Measurements from ENCODE around the gene WSCD2. TPM values are rescaled to one million over a fixed set of nuclear protein-coding genes. Genes with fewer than 3 reads are reported as not detected.

Gene WSCD2
- polyA plus RNA-seq, 3 donors: 8.3 to 15.0 (median 8.7) TPM

- no peak for DNase-seq (ENCODE audit: extremely low read depth in 1 of 11, low read depth in 9 of 11, low spot score in 4 of 11)
These were observed 26.7 kb upstream of the WSCD2 start for GRCh38 chr12:108102363-108102762.

- no peak for DNase-seq (ENCODE audit: extremely low read depth in 1 of 11, low read depth in 9 of 11, low spot score in 4 of 11)
These were observed 26.0 kb upstream of the WSCD2 start for GRCh38 chr12:108103087-108103486.

GRCh38 chr12:108103517-108103916 is 25.6 kb upstream of the WSCD2 start:
- no peak for DNase-seq (ENCODE audit: extremely low read depth in 1 of 11, low read depth in 9 of 11, low spot score in 4 of 11)

- no peak for DNase-seq (ENCODE audit: extremely low read depth in 1 of 11, low read depth in 9 of 11, low spot score in 4 of 11)
These were observed 24.4 kb upstream of the WSCD2 start for GRCh38 chr12:108104657-108105056.

- DNase-seq (ENCODE audit: extremely low read depth in 1 of 11, low read depth in 9 of 11, low spot score in 4 of 11): no peak
These were observed 22.5 kb upstream of the WSCD2 start for GRCh38 chr12:108106599-108106998.

GRCh38 chr12:108107293-108107692 is 21.8 kb upstream of the WSCD2 start:
- no peak for DNase-seq (ENCODE audit: extremely low read depth in 1 of 11, low read depth in 9 of 11, low spot score in 4 of 11)

- DNase-seq (ENCODE audit: extremely low read depth in 1 of 11, low read depth in 9 of 11, low spot score in 4 of 11): no peak
These were observed 19.6 kb upstream of the WSCD2 start for GRCh38 chr12:108109504-108109903.

- no peak for DNase-seq (ENCODE audit: extremely low read depth in 1 of 11, low read depth in 9 of 11, low spot score in 4 of 11)
These were observed 19.1 kb upstream of the WSCD2 start for GRCh38 chr12:108109954-108110353.

GRCh38 chr12:108110844-108111243 is 18.2 kb upstream of the WSCD2 start:
- DNase-seq (ENCODE audit: extremely low read depth in 1 of 11, low read depth in 9 of 11, low spot score in 4 of 11): no peak

GRCh38 chr12:108112832-108113556 is 16.1 kb upstream of the WSCD2 start:
- DNase-seq (ENCODE audit: extremely low read depth in 1 of 11, low read depth in 9 of 11, low spot score in 4 of 11): peak in 1 of 11 donors; percentile 24

- DNase-seq (ENCODE audit: extremely low read depth in 1 of 11, low read depth in 9 of 11, low spot score in 4 of 11): peak in 3 of 11 donors; percentile 51 to 70 (median 70)
These were observed 13.7 kb upstream of the WSCD2 start for GRCh38 chr12:108115123-108116121.

- DNase-seq (ENCODE audit: extremely low read depth in 1 of 11, low read depth in 9 of 11, low spot score in 4 of 11): no peak
These were observed 12.8 kb upstream of the WSCD2 start for GRCh38 chr12:108116254-108116653.

GRCh38 chr12:108116699-108117098 is 12.4 kb upstream of the WSCD2 start:
- no peak for DNase-seq (ENCODE audit: extremely low read depth in 1 of 11, low read depth in 9 of 11, low spot score in 4 of 11)

- no peak for DNase-seq (ENCODE audit: extremely low read depth in 1 of 11, low read depth in 9 of 11, low spot score in 4 of 11)
These were observed 11.8 kb upstream of the WSCD2 start for GRCh38 chr12:108117163-108117849.

GRCh38 chr12:108117902-108118301 is 11.2 kb upstream of the WSCD2 start:
- DNase-seq (ENCODE audit: extremely low read depth in 1 of 11, low read depth in 9 of 11, low spot score in 4 of 11): no peak

GRCh38 chr12:108119126-108119973 is 9.7 kb upstream of the WSCD2 start:
- no peak for DNase-seq (ENCODE audit: extremely low read depth in 1 of 11, low read depth in 9 of 11, low spot score in 4 of 11)

GRCh38 chr12:108119974-108120862 is 8.9 kb upstream of the WSCD2 start:
- DNase-seq (ENCODE audit: extremely low read depth in 1 of 11, low read depth in 9 of 11, low spot score in 4 of 11): no peak

GRCh38 chr12:108120863-108121165 is 8.3 kb upstream of the WSCD2 start:
- no peak for DNase-seq (ENCODE audit: extremely low read depth in 1 of 11, low read depth in 9 of 11, low spot score in 4 of 11)
